Sigmoid colon (tissue), 4 donors: ENCODE data around the gene CPZ.

Experiments used
- CTCF ChIP-seq, 4 experiments: fragments of 450-650 bp in 3 of 4; fragments of 200-600 bp in 1 of 4; IDR thresholded peaks; one replicate each; pipeline ENCODE4 v1.5.1; 2016 to 2019; ENCODE audit warnings: antibody characterized with exemption in 4 of 4, mild to moderate bottlenecking in 3 of 4, moderate library complexity in 2 of 4
- POLR2A ChIP-seq, 2 donors: fragments of 450-650 bp; IDR thresholded peaks; one replicate each; pipeline ENCODE4 v1.6.1; 2016; ENCODE audit warnings: antibody characterized with exemption in 2 of 2, mild to moderate bottlenecking in 2 of 2, moderate library complexity in 2 of 2
- POLR2AphosphoS5 ChIP-seq, 4 donors: sonication (generic); formaldehyde crosslinking; IDR thresholded peaks; one replicate each; pipeline ENCODE4 v1.6.1; 2017; ENCODE audit warnings: antibody characterized with exemption in 4 of 4

GRCh38 chr4:8602686-8603430, 10.3 kb downstream of the CPZ start:
- TF ChIP-seq CTCF (IDR thresholded peaks at IDR 0.05) (no peak), POLR2AphosphoS5 (IDR thresholded peaks at IDR 0.05) (no peak), POLR2A (IDR thresholded peaks at IDR 0.05) (no peak)
